ENCODE measurements around the gene ZSCAN9. TPM values are rescaled to one million over a fixed set of nuclear protein-coding genes. Genes with fewer than 3 reads are reported as not detected.

Gene ZSCAN9
- total and polyA plus RNA-seq, 2 donors (not counting 3 experiments of a cell fraction or from before 2014, with no cell fraction given), result 11.7 to 18.0 TPM

GRCh38 chr6:28176373-28176772 is 48.7 kb upstream of the ZSCAN9 start:
- H3K36me3 ChIP-seq (ENCODE audit: control insufficient read depth in 2 of 2, extremely low read depth in 1 of 2, insufficient read depth in 2 of 2, low read length in 2 of 2), result no peaks in the 10 kb centered on the region
- dilution Hi-C loops (cut with MboI; ENCODE audit: extremely low pct_ligation_motif_present, low sequenced_read_pairs) (no loop called here), intact Hi-C loops (cut with micrococcal nuclease) (no loop called here)
- FAIRE-seq (no peak), DNase-seq (ENCODE audit: low read depth, low spot score) (no peak)
- no peak overlapping the region for H3K4me3 ChIP-seq (replicated peaks in 1 of 3; ENCODE audit: insufficient read depth in 1 of 3, low read depth in 1 of 3, low read length in 3 of 3)
- TF ChIP-seq MYC (IDR thresholded peaks at IDR 0.05; ENCODE audit: low read depth, low read length), result no peak
- no peak for TF ChIP-seq POLR2AphosphoS5 (IDR thresholded peaks at IDR 0.05; ENCODE audit: insufficient read depth, low read depth, low read length)
- TF ChIP-seq CTCF (IDR thresholded peaks at IDR 0.05; ENCODE audit: extremely low read depth in 1 of 2, insufficient read depth in 1 of 2, low read depth in 1 of 2, low read length in 2 of 2), result no peak
- no peak for TF ChIP-seq GATA2 (IDR thresholded peaks at IDR 0.05; ENCODE audit: insufficient read depth, insufficient read length, low read depth, low read length)
- no peak for TF ChIP-seq POLR2A (IDR thresholded peaks at IDR 0.05; ENCODE audit: low read depth, low read length)
- no peak for TF ChIP-seq FOS (IDR thresholded peaks at IDR 0.05; ENCODE audit: borderline replicate concordance, insufficient read depth, low read length)
- TF ChIP-seq, protein P1, sequence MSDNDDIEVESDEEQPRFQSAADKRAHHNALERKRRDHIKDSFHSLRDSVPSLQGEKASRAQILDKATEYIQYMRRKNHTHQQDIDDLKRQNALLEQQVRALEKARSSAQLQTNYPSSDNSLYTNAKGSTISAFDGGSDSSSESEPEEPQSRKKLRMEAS (IDR thresholded peaks at IDR 0.05; ENCODE audit: insufficient read depth, insufficient read length), result no peak
- no peak for TF ChIP-seq EZH2 (IDR thresholded peaks at IDR 0.05; ENCODE audit: borderline replicate concordance, low read depth, low read length, severe bottlenecking)
- no peak for TF ChIP-seq JUN (IDR thresholded peaks at IDR 0.05; ENCODE audit: borderline replicate concordance, insufficient read depth, insufficient read length, low read depth)
- no peaks in the 10 kb centered on the region for H3K4me1 ChIP-seq (ENCODE audit: control insufficient read depth, extremely low read depth, insufficient read depth, low read length)
- ChIA-PET POLR2A (no interaction called here), CTCF (interaction anchor here (1.3 to 1.6 kb wide), 2 partner anchors 14 to 31 kb away, joined by 3 to 4 read pairs; no protein-coding TSS in a partner anchor)
- H2AFZ ChIP-seq (ENCODE audit: low read depth, low read length), result no peak overlapping the region
- no peaks in the 10 kb centered on the region for H3K79me2 ChIP-seq (ENCODE audit: control insufficient read depth, insufficient read depth, low read length)
- no peaks in the 10 kb centered on the region for H4K20me1 ChIP-seq (replicated peaks; ENCODE audit: control insufficient read depth, extremely low read depth, insufficient read depth, low read length)
- H3K4me2 ChIP-seq (ENCODE audit: insufficient read depth, low read length), result no peak overlapping the region
- H3K27ac ChIP-seq (ENCODE audit: insufficient read depth, low read depth, low read length), result no peak overlapping the region
- H3K9ac ChIP-seq (replicated peaks; ENCODE audit: extremely low read depth, insufficient read depth, low read length), result no peak overlapping the region
- no peaks in the 10 kb centered on the region for H3K9me1 ChIP-seq (replicated peaks; ENCODE audit: control insufficient read depth, extremely low read depth, insufficient read depth, low read length)
- no peaks in the 10 kb centered on the region for H3K9me3 ChIP-seq (replicated peaks; ENCODE audit: control insufficient read depth, insufficient read depth, low read length)
- no TSS peak for BruUV-seq (replicated peaks)
- H3K27me3 ChIP-seq (ENCODE audit: control insufficient read depth in 2 of 2, insufficient read depth in 2 of 2, low read length in 2 of 2), result peaks cover 0 to 3% of the 10 kb centered on the region in 2 experiments
